ENCODE results near the gene ARL4C. TPM values are rescaled to one million over a fixed set of nuclear protein-coding genes. Genes with fewer than 3 reads are reported as not detected.

ARL4C gene
- total and polyA plus RNA-seq, 2 experiments from 2014 or later: 5.8 to 9.9 TPM

- TF ChIP-seq REST (IDR thresholded peaks at IDR 0.05; ENCODE audit: unreplicated experiment) (no peak), ETS1 (IDR thresholded peaks at IDR 0.05) (no peak)
Measured at GRCh38 chr2:234472155-234472554, 24.7 kb downstream of the ARL4C start (continued).

GRCh38 chr2:234469972-234470371 is 26.9 kb downstream of the ARL4C start:
- no peaks in the 10 kb centered on the region for H3K4me1 Mint-ChIP-seq
- H3K36me3 Mint-ChIP-seq (ENCODE audit: low read depth): no peaks in the 10 kb centered on the region; the same call in 2 of the 3 replicates
- Histone ChIP-seq H3K4me2 (no peak overlapping the region), H3K27me3 (ENCODE audit: insufficient read depth) (no peaks in the 10 kb centered on the region), H3K4me3 (no peak overlapping the region), H2AFZ (no peak overlapping the region), H3K27ac (ENCODE audit: low read depth) (no peak overlapping the region), H3K4me1 (ENCODE audit: insufficient read depth) (no peaks in the 10 kb centered on the region), H4K20me1 (replicated peaks; ENCODE audit: insufficient read depth) (0 out of 2 replicates have a peak, but pooled peaks cover 1% of the 10 kb centered on the region), H3K9me2 (ENCODE audit: insufficient read depth) (peaks cover 16% of the 10 kb centered on the region), H3K36me3 (ENCODE audit: insufficient read depth) (no peaks in the 10 kb centered on the region), H3F3A (replicated peaks; ENCODE audit: low read depth) (no peaks in the 10 kb centered on the region), H3K79me2 (replicated peaks; ENCODE audit: insufficient read depth) (no peaks in the 10 kb centered on the region)
- no peak for ATAC-seq
- no peak overlapping the region for H3K27ac Mint-ChIP-seq
- H3K27me3 Mint-ChIP-seq (ENCODE audit: insufficient read depth, low read depth, poor library complexity): peaks cover 11% of the 10 kb centered on the region
- H3K4me3 Mint-ChIP-seq: no peak overlapping the region
- 0 out of 3 replicates have a peak, but pooled peaks cover 2% of the 10 kb centered on the region for H3K9me3 Mint-ChIP-seq
- TF ChIP-seq CTCF (conservative IDR thresholded peaks at IDR 0.05; ENCODE audit: low read depth in 2 of 2) (no peak), POLR2AphosphoS5 (IDR thresholded peaks at IDR 0.05; ENCODE audit: low read depth) (no peak)
- no peak for DNase-seq (ENCODE audit: low spot score)

- Histone ChIP-seq H2AFZ (no peak overlapping the region), H4K20me1 (replicated peaks; ENCODE audit: insufficient read depth) (no peaks in the 10 kb centered on the region), H3K27ac (ENCODE audit: low read depth) (no peak overlapping the region), H3K79me2 (replicated peaks; ENCODE audit: insufficient read depth) (no peaks in the 10 kb centered on the region), H3K9me2 (ENCODE audit: insufficient read depth) (peaks cover 11% of the 10 kb centered on the region), H3F3A (replicated peaks; ENCODE audit: low read depth) (no peaks in the 10 kb centered on the region), H3K36me3 (ENCODE audit: insufficient read depth) (no peaks in the 10 kb centered on the region), H3K4me3 (no peak overlapping the region), H3K27me3 (ENCODE audit: insufficient read depth) (no peaks in the 10 kb centered on the region), H3K4me1 (ENCODE audit: insufficient read depth) (no peaks in the 10 kb centered on the region), H3K4me2 (no peak overlapping the region)
- Mint-ChIP-seq H3K9me3 (0 out of 3 replicates have a peak, but pooled peaks cover 2% of the 10 kb centered on the region), H3K27me3 (ENCODE audit: insufficient read depth, low read depth, poor library complexity) (peaks cover 11% of the 10 kb centered on the region), H3K27ac (no peak overlapping the region), H3K36me3 (ENCODE audit: low read depth) (no peaks in the 10 kb centered on the region; the same call in 2 of the 3 replicates), H3K4me1 (no peaks in the 10 kb centered on the region), H3K4me3 (no peak overlapping the region)
- TF ChIP-seq JUNB (IDR thresholded peaks at IDR 0.05; ENCODE audit: unreplicated experiment): no peak
- TF ChIP-seq ETS1 (IDR thresholded peaks at IDR 0.05): no peak
- ATAC-seq (no peak), DNase-seq (ENCODE audit: low spot score) (no peak)
Measured at GRCh38 chr2:234469251-234469845, 27.5 kb downstream of the ARL4C start.

All from GM23338 (cell line).